Thyroid gland (tissue), 4 donors: Measurements from ENCODE around the gene KDM4B. TPM values are rescaled to one million over a fixed set of nuclear protein-coding genes. Genes with fewer than 3 reads are reported as not detected.

Experiments
- DNase-seq, 2 donors: peaks; one replicate each; pipeline ENCODE4 v3.0.0-alpha.2; 2019
- H3K27ac ChIP-seq, 3 donors: fragments of 200-600 bp; sonication (generic); 1 replicate in 2 of 3; 2 replicates in 1 of 3; pipeline ENCODE4 v1.5.1; 2016 to 2019; ENCODE audit warnings: mild to moderate bottlenecking in 1 of 3, moderate library complexity in 1 of 3
- H3K27me3 ChIP-seq: fragments of 200-600 bp; sonication (generic); one replicate; pipeline ENCODE4 v1.5.1; 2019
- H3K36me3 ChIP-seq, 2 donors: fragments of 200-600 bp; sonication (generic); one replicate each; pipeline ENCODE4 v1.5.1; 2016 to 2019
- H3K4me1 ChIP-seq, 2 donors: fragments of 200-600 bp; sonication (generic); one replicate each; pipeline ENCODE4 v1.5.1; 2017 to 2019
- H3K4me3 ChIP-seq, 3 donors: fragments of 200-600 bp; sonication (generic); replicated peaks in 1 of 3; 1 replicate in 2 of 3; 2 replicates in 1 of 3; pipeline ENCODE4 v1.5.1; 2016; ENCODE audit warnings: mild to moderate bottlenecking in 1 of 3
- H3K9me3 ChIP-seq: fragments of 200-600 bp; sonication (generic); one replicate; pipeline ENCODE4 v1.5.1; 2017
- POLR2A ChIP-seq, 2 donors: fragments of 450-650 bp; IDR thresholded peaks; one replicate each; pipeline ENCODE4 v1.6.1; 2017; ENCODE audit warnings: antibody characterized with exemption in 2 of 2, mild to moderate bottlenecking in 2 of 2, moderate library complexity in 1 of 2
- WGBS, 2 donors: methylation state at CpG; one replicate each; pipeline ENCODE4 v1.1.5; 2017; 5-methylcytosine and 5-hydroxymethylcytosine counted together
- intact Hi-C: fragments of 100-400 bp; cut with DNase I; formaldehyde crosslinking; loops from one replicate; pipeline ENCODE4 v1.15.1; 2023
- total RNA-seq, 4 donors: library from RNA; depleted of rRNA; stranded (reverse); fragments of >200 nt; gene quantifications; one replicate each; pipeline ENCODE4 v1.2.3, GENCODE V29; 2016
- TF ChIP-seq, protein P1 (sequence below), 6 experiments: fragments of 200-600 bp in 3 of 6; fragments of 450-650 bp in 3 of 6; sonication (generic) in 3 of 6; IDR thresholded peaks; one replicate each; pipeline ENCODE4 v1.5.1; 2016 to 2019; ENCODE audit warnings: antibody characterized with exemption in 6 of 6, mild to moderate bottlenecking in 2 of 6, inconsistent platforms in 1 of 6, moderate library complexity in 1 of 6

Gene KDM4B
- total RNA-seq, 4 donors from 2014 or later: 44.3 to 87.2 (median 75.8) TPM

DNA sequence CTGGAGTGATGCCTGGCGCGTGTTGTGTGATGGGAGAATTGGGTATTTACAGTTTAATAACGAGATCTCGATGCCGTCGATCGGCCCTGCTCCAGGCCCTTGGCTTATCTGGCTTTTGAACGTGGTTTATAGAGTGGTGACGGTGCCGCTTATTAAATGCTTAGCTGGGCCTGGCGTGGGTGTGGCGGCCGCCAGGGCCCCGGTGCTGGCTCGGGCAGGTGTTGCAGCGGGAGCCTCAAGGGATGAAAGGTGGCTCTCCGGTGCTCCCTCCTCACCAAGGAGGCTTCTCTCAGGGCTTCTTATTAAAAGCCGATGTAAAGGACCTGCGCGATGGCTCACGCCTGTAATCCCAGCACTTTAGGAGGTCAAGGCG, 173.8 kb downstream of the KDM4B start:
- no peaks in the 10 kb centered on the region for H3K9me3 ChIP-seq
- H3K36me3 ChIP-seq: peaks cover 58 to 75% of the 10 kb centered on the region in 2 donors
- intact Hi-C loops: no loop called here
- DNase-seq: no peak
- no peak overlapping the region for H3K27ac ChIP-seq
- TF ChIP-seq, protein P1, sequence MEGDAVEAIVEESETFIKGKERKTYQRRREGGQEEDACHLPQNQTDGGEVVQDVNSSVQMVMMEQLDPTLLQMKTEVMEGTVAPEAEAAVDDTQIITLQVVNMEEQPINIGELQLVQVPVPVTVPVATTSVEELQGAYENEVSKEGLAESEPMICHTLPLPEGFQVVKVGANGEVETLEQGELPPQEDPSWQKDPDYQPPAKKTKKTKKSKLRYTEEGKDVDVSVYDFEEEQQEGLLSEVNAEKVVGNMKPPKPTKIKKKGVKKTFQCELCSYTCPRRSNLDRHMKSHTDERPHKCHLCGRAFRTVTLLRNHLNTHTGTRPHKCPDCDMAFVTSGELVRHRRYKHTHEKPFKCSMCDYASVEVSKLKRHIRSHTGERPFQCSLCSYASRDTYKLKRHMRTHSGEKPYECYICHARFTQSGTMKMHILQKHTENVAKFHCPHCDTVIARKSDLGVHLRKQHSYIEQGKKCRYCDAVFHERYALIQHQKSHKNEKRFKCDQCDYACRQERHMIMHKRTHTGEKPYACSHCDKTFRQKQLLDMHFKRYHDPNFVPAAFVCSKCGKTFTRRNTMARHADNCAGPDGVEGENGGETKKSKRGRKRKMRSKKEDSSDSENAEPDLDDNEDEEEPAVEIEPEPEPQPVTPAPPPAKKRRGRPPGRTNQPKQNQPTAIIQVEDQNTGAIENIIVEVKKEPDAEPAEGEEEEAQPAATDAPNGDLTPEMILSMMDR (IDR thresholded peaks at IDR 0.05): no peak
- no peak for TF ChIP-seq POLR2A (IDR thresholded peaks at IDR 0.05)
- no peak overlapping the region for H3K4me3 ChIP-seq
- no peaks in the 10 kb centered on the region for H3K4me1 ChIP-seq
- H3K27me3 ChIP-seq: no peaks in the 10 kb centered on the region
- WGBS, 2 donors: 96 to 97% methylated on average over 21 to 22 of the region's 22 CpGs

DNA sequence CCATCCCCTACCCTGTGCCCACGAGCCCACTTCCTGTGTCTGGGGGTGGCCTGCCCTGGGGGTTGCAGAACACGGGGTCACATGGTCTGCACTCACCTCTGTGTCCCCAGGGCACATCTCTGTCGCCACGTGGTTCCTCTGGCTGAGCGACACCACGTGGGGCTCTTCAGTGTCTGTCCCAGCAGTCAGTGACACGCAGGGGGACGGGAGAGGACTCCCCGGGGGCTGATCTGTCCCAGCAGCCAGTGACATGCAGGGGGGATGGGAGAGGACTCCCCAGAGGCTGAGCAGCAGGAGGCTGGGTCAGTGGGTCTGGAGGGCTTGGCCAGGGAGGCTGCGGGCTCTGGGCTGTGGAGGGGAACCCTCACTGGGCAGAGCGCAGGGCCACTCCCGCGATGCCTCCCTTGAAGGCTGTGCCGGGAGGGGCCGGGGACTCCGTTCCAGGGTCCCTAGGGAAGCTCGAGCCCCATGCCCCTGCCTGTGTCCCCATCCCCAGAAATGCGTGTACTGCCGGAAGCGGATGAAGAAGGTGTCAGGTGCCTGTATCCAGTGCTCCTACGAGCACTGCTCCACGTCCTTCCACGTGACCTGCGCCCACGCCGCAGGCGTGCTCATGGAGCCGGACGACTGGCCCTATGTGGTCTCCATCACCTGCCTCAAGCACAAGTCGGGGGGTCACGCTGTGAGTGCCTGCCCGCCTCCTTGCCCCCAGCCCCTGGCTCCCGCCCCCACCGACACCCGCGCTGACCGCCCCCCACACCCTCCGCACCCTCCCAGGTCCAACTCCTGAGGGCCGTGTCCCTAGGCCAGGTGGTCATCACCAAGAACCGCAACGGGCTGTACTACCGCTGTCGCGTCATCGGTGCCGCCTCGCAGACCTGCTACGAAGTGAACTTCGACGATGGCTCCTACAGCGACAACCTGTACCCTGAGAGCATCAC, 174.8 kb downstream of the KDM4B start:
- no peaks in the 10 kb centered on the region for H3K9me3 ChIP-seq
- H3K4me3 ChIP-seq: no peak overlapping the region
- intact Hi-C loops: no loop called here
- peaks cover 58 to 74% of the 10 kb centered on the region in 2 donors for H3K36me3 ChIP-seq
- H3K27ac ChIP-seq: no peak overlapping the region
- no peaks in the 10 kb centered on the region for H3K27me3 ChIP-seq
- TF ChIP-seq POLR2A (IDR thresholded peaks at IDR 0.05): no peak
- TF ChIP-seq, protein P1 (IDR thresholded peaks at IDR 0.05): no peak
- DNase-seq: no peak
- 93% methylated on average over 37 to 45 of the region's 51 CpGs for WGBS, 2 donors
- no peaks in the 10 kb centered on the region for H3K4me1 ChIP-seq

DNA sequence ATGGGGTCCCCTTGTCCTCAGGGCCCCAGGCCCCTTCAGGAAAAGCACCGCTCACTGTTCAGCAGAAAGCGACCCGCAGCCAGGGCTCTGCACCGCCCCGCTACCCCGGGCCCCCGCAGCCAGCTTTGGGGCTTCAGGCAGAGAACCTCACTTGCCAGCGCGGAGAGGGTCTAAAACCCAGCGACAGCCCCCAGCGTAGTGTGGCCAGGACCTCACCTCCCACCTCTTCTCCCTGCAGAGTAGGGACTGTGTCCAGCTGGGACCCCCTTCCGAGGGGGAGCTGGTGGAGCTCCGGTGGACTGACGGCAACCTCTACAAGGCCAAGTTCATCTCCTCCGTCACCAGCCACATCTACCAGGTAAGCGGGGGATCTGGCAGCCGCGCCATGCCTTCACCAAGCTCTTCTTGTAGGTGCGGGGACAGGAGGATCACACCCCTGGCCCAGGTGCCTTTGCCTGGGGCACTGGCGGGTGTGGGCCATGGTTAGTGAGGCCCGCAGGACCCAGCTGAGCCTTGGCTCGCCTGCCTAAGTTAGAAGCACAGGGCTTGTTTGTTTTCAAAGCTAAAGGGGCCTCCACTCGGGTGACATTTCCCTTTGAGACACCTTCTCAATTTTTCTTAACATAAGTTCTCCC, 175.7 kb downstream of the KDM4B start:
- intact Hi-C loops: no loop called here
- no peaks in the 10 kb centered on the region for H3K27me3 ChIP-seq
- H3K4me1 ChIP-seq: no peaks in the 10 kb centered on the region
- no peak overlapping the region for H3K27ac ChIP-seq
- no peak overlapping the region for H3K4me3 ChIP-seq
- DNase-seq: peak in 1 of 2 donors; percentile 1
- peaks cover 59 to 72% of the 10 kb centered on the region in 2 donors for H3K36me3 ChIP-seq
- 95% methylated on average over 21 to 23 of the region's 23 CpGs for WGBS, 2 donors
- no peaks in the 10 kb centered on the region for H3K9me3 ChIP-seq
- no peak for TF ChIP-seq POLR2A (IDR thresholded peaks at IDR 0.05)
- TF ChIP-seq, protein P1 (IDR thresholded peaks at IDR 0.05): no peak

DNA sequence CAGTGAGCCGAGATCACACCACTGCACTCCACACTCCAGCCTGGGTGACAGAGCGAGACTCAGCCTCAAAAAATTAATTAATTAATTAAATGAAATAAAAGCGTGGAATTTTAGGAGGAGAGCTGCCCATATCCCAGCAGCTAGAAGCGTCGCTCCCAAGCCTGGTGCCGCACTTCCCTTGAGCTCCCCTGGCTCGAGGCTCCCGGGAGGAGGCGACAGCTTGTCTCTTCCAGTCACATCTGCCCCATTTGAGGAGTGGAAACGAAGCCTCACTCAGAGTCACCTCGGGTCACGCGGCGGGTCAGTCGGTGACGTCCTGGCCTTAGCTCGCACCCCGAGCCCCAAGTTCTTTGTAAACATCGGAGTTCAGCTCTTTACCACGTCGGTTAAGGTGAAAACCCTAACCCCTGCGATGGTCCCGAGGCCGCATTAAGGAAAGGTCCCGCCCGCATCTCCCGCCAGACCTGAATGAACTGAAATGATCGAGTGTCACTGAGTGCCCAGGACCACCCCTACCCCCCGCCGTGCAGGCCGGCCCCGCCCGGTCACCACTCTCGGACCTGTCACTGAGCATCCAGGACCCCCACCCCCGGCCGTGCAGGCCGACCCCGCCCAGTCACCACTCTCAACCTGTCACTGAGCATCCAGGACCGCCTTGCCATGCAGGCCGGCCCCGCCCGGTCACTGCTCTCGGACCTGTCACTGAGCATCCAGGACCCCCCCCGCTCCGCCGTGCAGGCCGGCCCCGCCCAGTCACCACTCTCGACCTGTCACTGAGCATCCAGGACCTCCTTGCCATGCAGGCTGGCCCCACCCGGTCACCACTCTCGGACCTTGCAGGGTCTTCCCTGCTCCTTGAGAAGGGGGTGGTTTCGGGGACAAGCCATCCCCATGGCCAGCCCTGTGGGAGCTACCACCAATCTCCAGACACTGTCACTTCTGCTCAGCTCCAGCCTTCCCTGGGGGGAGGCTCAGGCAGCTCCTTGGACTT, 176.9 kb downstream of the KDM4B start:
- no peak overlapping the region for H3K4me3 ChIP-seq
- intact Hi-C loops: no loop called here
- no peaks in the 10 kb centered on the region for H3K27me3 ChIP-seq
- H3K9me3 ChIP-seq: no peaks in the 10 kb centered on the region
- no peak overlapping the region for H3K27ac ChIP-seq
- peak in 1 of 2 donors; percentile 1 for DNase-seq
- H3K36me3 ChIP-seq: peaks cover 60 to 67% of the 10 kb centered on the region in 2 donors
- WGBS, 2 donors: 94% methylated on average over 31 to 41 of the region's 52 CpGs
- TF ChIP-seq, protein P1 (IDR thresholded peaks at IDR 0.05): no peak
- no peak for TF ChIP-seq POLR2A (IDR thresholded peaks at IDR 0.05)
- H3K4me1 ChIP-seq: no peaks in the 10 kb centered on the region
